Pancreas (tissue), 10 donors: Measurements from ENCODE around the gene MED13. TPM values are rescaled to one million over a fixed set of nuclear protein-coding genes. Genes with fewer than 3 reads are reported as not detected.

ENCODE experiments used
- ATAC-seq, 4 donors: fragments of 200-7000 bp; cut with Tn5 transposase; one replicate each; pipeline versions ENCODE4 v1.8.0 to v1.9.1; 2020; ENCODE audit warnings: mild to moderate bottlenecking in 4 of 4, moderate library complexity in 4 of 4
- DNase-seq, 6 donors: peaks; one replicate each; pipeline ENCODE4 v3.0.0-alpha.2; 2020
- FAIRE-seq: peaks from 2 replicates; lab custom pipeline; 2012; peaks lifted over from hg19 to GRCh38; lab: Jason Lieb, UNC
- H3K27ac ChIP-seq, 4 donors: fragments of 200-600 bp; sonication (generic); 1 replicate in 3 of 4; 2 replicates in 1 of 4; pipeline versions ENCODE4 v1.5.0 to v1.8.0; 2020
- H3K27me3 ChIP-seq, 4 donors: fragments of 200-600 bp; one replicate each; pipeline ENCODE4 v1.8.0; 2021
- H3K36me3 ChIP-seq, 3 donors: fragments of 200-600 bp; sonication (generic) in 1 of 3; one replicate each; pipeline versions ENCODE4 v1.5.0 to v1.8.0; 2020 to 2021
- H3K4me1 ChIP-seq, 3 donors: fragments of 200-600 bp; one replicate each; pipeline ENCODE4 v1.8.0; 2021
- H3K4me3 ChIP-seq, 4 donors: fragments of 200-600 bp; sonication (generic) in 2 of 4; one replicate each; pipeline versions ENCODE4 v1.5.0 to v1.8.0; 2020 to 2021
- H3K9me3 ChIP-seq, 4 donors: fragments of 200-600 bp; one replicate each; pipeline ENCODE4 v1.8.0; 2021
- WGBS, 2 donors: extraction: QIAGEN DNeasy Blood & Tissue Kit; methylation state at CpG; one replicate each; pipeline ENCODE4 v1.1.7; 2013; 5-methylcytosine and 5-hydroxymethylcytosine counted together
- intact Hi-C, 3 donors: fragments of 100-400 bp; cut with DNase I; formaldehyde crosslinking; loops; one replicate each; pipeline versions ENCODE4 v1.11.1 to v1.14.2; 2022
- polyA plus RNA-seq, 2 donors: library from polyadenylated mRNA; stranded (reverse); fragments of 200-250 nt; gene quantifications; one replicate each; pipeline ENCODE4 v1.2.3, GENCODE V29; 2013
- total RNA-seq, 6 donors: library from RNA; stranded (reverse); fragmentation: NEBNext Ultra II Directional in 4 of 6; extraction: Animal tissue kit (Norgen Biotek cat#: 25700) in 4 of 6; gene quantifications; one replicate each; pipeline versions ENCODE4 v1.2.1 to v1.2.4, GENCODE V29; 2021 to 2023
- TF ChIP-seq, protein P1 (sequence below), 4 donors: fragments of 200-600 bp; sonication (generic) in 3 of 4; IDR thresholded peaks; one replicate each; pipeline versions ENCODE4 v1.5.0 to v1.8.0; 2021; ENCODE audit warnings: antibody characterized with exemption in 4 of 4
- donor health status: healthy with polysubstance abuse.
- donor health status: DM: no; HTN: no; CAD: no; lungs with moderate emphysema.
- donor health status: DM: no; HTN: no; CAD: no.
- donor health status: control.
- donor health status: control.
- donor health status: Bipolar disorder and iron deficiency.
- donor health status: DM: yes; HTN: yes; CAD: no.
- donor health status: DM: no; HTN: no; CAD: no.
- donor health status: DM: no; HTN: no; CAD: no.
- donor health status: DM: yes; HTN: yes; CAD: no.

Gene MED13
- total and polyA plus RNA-seq, 8 donors = 5.0 to 39.8 (median 27.6) TPM

DNA sequence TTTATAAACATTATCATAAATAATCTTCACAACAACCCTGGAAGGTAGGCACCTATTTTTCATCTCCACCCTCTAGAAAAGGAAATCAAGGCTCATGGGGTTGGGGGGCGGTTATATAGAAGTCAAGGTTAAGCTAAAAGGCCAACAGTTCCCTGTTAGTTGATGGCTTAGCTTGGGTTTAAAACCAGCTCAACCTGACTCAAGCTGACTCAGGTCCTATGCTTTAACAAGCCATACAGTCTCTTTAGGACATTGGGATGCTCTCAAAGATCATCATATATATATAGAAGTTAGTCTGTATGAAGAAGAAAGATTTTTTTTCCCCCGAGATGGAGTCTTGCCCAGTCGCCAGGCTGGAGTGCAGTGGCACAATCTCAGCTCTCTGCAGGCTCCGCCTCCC lies 44.8 kb upstream of the MED13 start:
- FAIRE-seq = no peak
- no peak for ATAC-seq

DNA sequence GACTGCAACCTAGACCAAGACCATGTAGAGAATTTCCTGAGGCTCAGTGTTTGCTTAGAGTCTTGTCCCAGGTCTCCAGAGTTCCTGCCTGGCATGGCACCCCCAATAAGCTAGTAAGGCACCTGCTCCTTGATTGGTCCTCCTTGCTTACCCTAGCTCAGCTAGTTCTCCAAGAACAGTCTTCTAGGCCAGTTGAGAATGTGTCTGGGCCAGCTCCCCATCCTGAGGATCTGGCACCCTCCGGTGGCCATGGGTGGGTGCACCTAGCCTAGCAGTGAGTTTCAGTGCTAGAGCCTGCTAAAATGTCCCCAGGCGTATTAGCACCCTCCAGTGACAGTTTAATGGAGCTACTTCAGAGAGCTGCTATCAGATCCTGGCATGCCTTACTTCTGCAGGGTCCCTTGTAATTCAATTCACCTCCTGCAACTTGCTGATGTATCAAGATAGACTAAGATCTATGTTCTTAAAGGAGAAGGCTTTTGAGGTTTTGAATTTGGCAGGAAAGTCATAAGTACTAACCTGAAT lies 44.4 kb upstream of the MED13 start:
- ATAC-seq = peak; percentile 97 to 100 (median 100)
- Histone ChIP-seq H3K4me1 (peaks cover 0 to 5% (median 0%) of the 10 kb centered on the region in 3 donors), H3K4me3 (no peak overlapping the region), H3K27ac (no peak overlapping the region), H3K36me3 (no peaks in the 10 kb centered on the region), H3K9me3 (no peaks in the 10 kb centered on the region), H3K27me3 (no peaks in the 10 kb centered on the region)
- intact Hi-C loops = no loop called here
- FAIRE-seq = no peak
- TF ChIP-seq, protein P1, sequence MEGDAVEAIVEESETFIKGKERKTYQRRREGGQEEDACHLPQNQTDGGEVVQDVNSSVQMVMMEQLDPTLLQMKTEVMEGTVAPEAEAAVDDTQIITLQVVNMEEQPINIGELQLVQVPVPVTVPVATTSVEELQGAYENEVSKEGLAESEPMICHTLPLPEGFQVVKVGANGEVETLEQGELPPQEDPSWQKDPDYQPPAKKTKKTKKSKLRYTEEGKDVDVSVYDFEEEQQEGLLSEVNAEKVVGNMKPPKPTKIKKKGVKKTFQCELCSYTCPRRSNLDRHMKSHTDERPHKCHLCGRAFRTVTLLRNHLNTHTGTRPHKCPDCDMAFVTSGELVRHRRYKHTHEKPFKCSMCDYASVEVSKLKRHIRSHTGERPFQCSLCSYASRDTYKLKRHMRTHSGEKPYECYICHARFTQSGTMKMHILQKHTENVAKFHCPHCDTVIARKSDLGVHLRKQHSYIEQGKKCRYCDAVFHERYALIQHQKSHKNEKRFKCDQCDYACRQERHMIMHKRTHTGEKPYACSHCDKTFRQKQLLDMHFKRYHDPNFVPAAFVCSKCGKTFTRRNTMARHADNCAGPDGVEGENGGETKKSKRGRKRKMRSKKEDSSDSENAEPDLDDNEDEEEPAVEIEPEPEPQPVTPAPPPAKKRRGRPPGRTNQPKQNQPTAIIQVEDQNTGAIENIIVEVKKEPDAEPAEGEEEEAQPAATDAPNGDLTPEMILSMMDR (IDR thresholded peaks at IDR 0.05) = peak; percentile 61 to 89 (median 74)
- DNase-seq = peak; percentile 75 to 91 (median 80)
- WGBS, 2 donors = 7 to 8% methylated on average over 2 of the region's 2 CpGs

More for the DNA sequence above, 44.8 kb upstream of the MED13 start:
- Histone ChIP-seq H3K27me3 (no peaks in the 10 kb centered on the region), H3K27ac (no peak overlapping the region), H3K36me3 (no peaks in the 10 kb centered on the region), H3K4me1 (peaks cover 0 to 5% (median 0%) of the 10 kb centered on the region in 3 donors), H3K9me3 (no peaks in the 10 kb centered on the region), H3K4me3 (no peak overlapping the region)
- WGBS, 2 donors = 71 to 77% methylated on average over 4 of the region's 4 CpGs
- DNase-seq = no peak
- TF ChIP-seq, protein P1 (IDR thresholded peaks at IDR 0.05) = no peak
- intact Hi-C loops = no loop called here

DNA sequence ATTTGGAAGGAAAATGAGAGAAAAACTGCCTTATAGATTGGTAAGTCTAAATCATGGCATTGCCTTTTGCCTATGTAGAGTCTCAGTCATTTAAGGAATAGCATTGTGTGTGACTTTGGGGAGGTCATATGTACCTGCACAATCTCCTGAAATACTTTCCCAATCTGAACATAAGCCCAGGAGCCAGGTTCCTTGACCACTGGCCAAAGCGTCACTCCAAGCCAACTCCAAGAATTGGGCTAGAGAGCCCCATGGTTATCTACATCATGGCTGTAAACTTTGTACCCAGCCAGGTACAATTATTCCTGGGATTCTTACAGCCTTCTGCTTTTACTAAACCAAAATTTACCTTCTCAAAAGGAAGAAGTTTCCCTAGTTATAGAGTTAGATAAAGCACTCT lies 40.8 kb upstream of the MED13 start:
- H3K36me3 ChIP-seq = no peaks in the 10 kb centered on the region
- 33 to 48% methylated on average over 1 of the region's 1 CpG for WGBS, 2 donors
- no peak overlapping the region for H3K4me3 ChIP-seq
- H3K4me1 ChIP-seq = peaks cover 0 to 5% (median 0%) of the 10 kb centered on the region in 3 donors
- TF ChIP-seq, protein P1 (IDR thresholded peaks at IDR 0.05) = no peak
- intact Hi-C loops = no loop called here
- DNase-seq = peak in 2 of 6 donors; percentile 19 to 23
- no peaks in the 10 kb centered on the region for H3K27me3 ChIP-seq
- ATAC-seq = peak; percentile 29 to 58 (median 44)
- H3K9me3 ChIP-seq = no peaks in the 10 kb centered on the region
- no peak for FAIRE-seq
- no peak overlapping the region for H3K27ac ChIP-seq

DNA sequence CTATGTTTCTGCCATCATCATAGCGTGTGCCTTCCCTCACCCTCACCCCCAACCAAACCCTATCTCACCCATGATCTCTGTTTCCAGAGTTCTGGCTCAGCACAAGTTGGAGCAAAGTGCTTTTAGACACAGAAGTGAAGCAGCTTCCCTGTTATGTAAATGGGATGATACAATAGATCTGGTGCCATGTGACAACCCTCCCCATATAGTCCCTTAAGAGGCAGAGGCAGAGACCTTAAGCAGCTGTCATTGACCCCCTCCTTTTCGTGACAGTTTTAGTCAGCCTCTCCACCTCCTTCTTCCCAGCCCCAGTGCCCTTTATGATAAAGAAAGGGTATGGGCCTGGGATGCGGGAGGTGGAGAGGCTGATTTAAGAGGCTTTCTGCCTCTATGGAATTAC lies 40.3 kb upstream of the MED13 start:
- Histone ChIP-seq H3K4me3 (no peak overlapping the region), H3K9me3 (no peaks in the 10 kb centered on the region), H3K36me3 (no peaks in the 10 kb centered on the region), H3K4me1 (peaks cover 0 to 5% (median 0%) of the 10 kb centered on the region in 3 donors), H3K27ac (no peak overlapping the region), H3K27me3 (no peaks in the 10 kb centered on the region)
- no peak for ATAC-seq
- TF ChIP-seq, protein P1 (IDR thresholded peaks at IDR 0.05) = no peak
- intact Hi-C loops = no loop called here
- FAIRE-seq = no peak
- no peak for DNase-seq
- WGBS, 2 donors = 86 to 87% methylated on average over 3 of the region's 3 CpGs

DNA sequence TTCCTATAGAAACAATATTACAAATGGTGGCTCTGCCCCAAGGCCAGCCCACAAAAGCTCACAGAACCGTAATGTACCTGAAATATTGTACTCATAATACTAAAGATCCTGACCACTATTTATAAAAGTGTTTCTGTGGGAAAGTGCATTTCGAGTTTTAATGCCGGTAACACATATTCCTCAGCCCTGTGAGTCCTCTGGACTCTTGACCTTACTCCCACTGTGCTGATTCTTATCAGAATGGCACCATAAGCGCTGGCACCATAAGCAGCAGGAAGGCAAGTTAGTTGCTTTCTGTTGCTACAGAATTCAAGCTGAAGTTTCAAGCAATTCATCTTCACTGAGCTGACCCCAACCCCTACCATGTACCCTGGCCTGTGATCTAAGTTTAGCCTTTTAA lies 36.4 kb upstream of the MED13 start:
- Histone ChIP-seq H3K4me1 (peaks cover 0 to under 1% (median 0%) of the 10 kb centered on the region in 3 donors), H3K9me3 (no peaks in the 10 kb centered on the region), H3K4me3 (no peak overlapping the region), H3K36me3 (no peaks in the 10 kb centered on the region), H3K27ac (no peak overlapping the region), H3K27me3 (no peaks in the 10 kb centered on the region)
- FAIRE-seq (no peak), DNase-seq (no peak), ATAC-seq (peak in 1 of 4 donors; percentile 21)
- TF ChIP-seq, protein P1 (IDR thresholded peaks at IDR 0.05) = no peak
- 48 to 67% methylated on average over 3 to 4 of the region's 4 CpGs for WGBS, 2 donors
- intact Hi-C loops = no loop called here
